ENCODE results near the gene BUB1. TPM values are rescaled to one million over a fixed set of nuclear protein-coding genes. Genes with fewer than 3 reads are reported as not detected.
"Not testable (repeated sequence)": the region's sequence is repeated elsewhere in the genome, so short reads cannot be mapped to it uniquely, and the experiment has no call there.

Gene BUB1
- total RNA-seq, 1 donor from 2014 or later, result 56.1 TPM

DNA sequence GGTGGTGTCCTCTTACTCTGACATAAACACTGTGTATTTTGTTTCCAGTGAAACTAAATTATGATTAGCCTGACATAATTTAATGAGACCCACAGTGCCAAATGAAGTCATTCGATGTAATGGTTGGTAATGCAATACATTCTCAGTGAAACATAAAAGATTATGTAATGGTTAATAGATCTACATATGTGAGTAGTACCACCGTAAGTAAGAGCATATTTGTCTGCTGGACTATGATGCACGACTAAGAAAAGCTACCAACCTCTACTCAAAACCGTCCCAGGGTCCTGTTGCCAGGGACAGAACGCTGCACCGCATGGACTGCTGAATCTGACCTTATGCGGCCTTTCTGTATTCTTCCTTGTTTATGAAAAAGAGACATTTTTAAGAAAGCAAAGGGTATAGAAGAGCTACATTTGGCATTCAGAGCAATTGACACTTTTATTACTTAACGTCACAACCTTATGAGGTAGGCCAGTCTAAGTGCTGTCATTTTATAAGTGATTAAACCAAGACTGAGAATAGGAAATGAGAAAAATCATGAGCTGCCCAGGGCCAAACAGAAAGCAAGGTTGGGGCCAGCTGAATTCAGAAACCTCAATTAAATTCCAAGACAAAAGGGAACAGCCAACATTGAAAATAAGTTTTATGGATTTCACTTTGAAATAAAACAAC lies 73.8 kb downstream of the BUB1 start:
- H3K36me3 Mint-ChIP-seq (ENCODE audit: low read depth); H3K4me3 Mint-ChIP-seq; DNase-seq (ENCODE audit: low spot score); H3K9me3 Mint-ChIP-seq; H3K27ac Mint-ChIP-seq; H3K27me3 Mint-ChIP-seq (ENCODE audit: insufficient read depth); intact Hi-C loops (cut with micrococcal nuclease); H3K4me1 Mint-ChIP-seq (ENCODE audit: low read depth): not testable (repeated sequence)

DNA sequence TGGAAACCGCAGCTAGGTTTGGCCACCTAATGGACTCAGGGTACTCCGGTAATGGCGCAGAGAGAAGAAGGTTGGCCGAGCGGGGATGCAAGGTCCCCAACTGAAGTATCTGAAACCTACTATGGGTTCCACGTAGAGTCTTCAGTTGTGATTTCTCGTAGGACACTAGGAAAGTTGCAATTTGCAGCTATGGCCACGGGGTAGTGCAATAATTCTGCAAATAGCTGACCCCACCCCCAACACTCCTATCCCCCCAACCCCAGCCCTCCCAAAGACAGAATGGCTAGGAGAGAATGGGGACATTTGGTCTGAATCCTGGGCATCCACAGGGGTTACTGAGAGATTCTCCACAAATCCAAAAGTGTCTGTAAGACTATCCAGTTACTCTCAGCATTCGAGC lies 75.7 kb downstream of the BUB1 start:
- H3K9me3 Mint-ChIP-seq; intact Hi-C loops (cut with micrococcal nuclease); H3K4me1 Mint-ChIP-seq (ENCODE audit: low read depth); DNase-seq (ENCODE audit: low spot score); H3K27me3 Mint-ChIP-seq (ENCODE audit: insufficient read depth); H3K27ac Mint-ChIP-seq; H3K4me3 Mint-ChIP-seq; H3K36me3 Mint-ChIP-seq (ENCODE audit: low read depth): not testable (repeated sequence)

DNA sequence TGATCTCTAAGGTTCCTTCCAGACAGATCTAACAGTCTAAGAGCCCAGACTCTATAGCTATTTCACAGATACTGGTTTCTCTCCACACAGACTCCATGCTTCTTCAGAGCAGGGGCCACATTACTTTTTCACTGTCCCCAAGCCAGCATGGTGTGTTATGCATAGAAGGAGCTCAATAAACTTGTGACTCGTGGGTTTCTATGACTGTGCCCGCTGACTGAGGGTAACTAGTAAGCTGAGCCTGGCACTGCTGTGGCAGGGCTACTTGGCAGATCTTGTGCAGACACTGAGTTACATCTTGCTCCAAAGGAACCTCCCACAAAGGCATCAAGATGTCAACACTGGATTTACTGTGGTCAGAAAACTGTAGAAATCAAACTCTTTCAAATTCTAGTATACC lies 85.9 kb downstream of the BUB1 start:
- H3K36me3 Mint-ChIP-seq (ENCODE audit: low read depth); intact Hi-C loops (cut with micrococcal nuclease); H3K27ac Mint-ChIP-seq: not testable (repeated sequence)

DNA sequence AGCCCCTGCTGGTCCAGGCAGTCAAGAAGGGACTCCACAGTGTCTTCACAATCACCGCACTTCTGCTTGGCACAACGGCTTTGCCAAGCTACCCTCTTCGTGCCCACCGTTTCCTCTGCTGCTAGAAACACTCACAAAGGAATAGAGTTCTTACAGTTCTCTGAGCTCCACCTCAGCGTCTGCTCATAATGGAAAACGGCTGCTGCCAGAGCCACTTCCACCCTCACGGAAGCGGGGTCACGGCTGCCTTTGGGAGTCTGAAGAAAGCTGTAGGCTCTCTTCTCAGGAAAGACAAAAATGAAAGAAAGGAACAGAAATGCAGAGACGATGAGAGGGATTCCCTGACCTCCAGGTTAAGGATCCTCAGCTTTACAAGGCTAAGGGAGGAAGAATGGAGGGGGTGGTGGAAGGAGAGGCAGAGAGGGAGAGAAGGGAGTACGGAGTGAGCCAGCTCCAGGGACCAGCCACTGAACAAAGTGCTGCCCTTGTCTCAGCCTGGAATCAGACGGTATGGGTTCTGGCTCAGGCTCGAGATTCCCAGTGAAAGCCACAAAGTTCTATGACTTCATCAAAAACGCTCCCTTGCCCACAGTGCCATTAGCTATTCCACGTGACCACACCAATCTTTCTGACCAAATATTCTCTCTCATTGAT lies 88.1 kb downstream of the BUB1 start:
- H3K9me3 Mint-ChIP-seq; DNase-seq (ENCODE audit: low spot score); H3K27me3 Mint-ChIP-seq (ENCODE audit: insufficient read depth); H3K4me3 Mint-ChIP-seq; intact Hi-C loops (cut with micrococcal nuclease); H3K27ac Mint-ChIP-seq; H3K4me1 Mint-ChIP-seq (ENCODE audit: low read depth); H3K36me3 Mint-ChIP-seq (ENCODE audit: low read depth): not testable (repeated sequence)

More for the DNA sequence above, 85.9 kb downstream of the BUB1 start:
- H3K27me3 Mint-ChIP-seq (ENCODE audit: insufficient read depth); H3K4me3 Mint-ChIP-seq; DNase-seq (ENCODE audit: low spot score); H3K4me1 Mint-ChIP-seq (ENCODE audit: low read depth); H3K9me3 Mint-ChIP-seq: not testable (repeated sequence)

DNA sequence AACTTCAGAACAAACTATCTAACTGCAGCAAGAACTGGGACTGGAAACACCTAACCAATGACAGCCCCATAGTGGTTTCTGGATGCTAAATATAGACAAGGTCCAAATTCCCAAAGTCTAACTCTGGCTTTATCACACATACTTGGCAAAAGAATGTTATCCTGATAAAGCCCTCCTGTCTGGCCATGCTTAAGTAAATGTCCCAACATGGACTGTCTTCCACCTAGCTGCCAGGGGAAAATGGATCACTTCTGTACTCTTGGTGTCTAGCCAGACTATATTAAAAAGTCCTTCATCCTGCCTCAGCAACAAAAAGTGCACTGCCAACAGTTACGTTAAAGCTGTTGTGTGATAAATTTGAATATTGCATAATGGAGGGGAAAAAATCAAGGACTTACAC lies 89.3 kb downstream of the BUB1 start:
- DNase-seq (ENCODE audit: low spot score); H3K27me3 Mint-ChIP-seq (ENCODE audit: insufficient read depth); H3K36me3 Mint-ChIP-seq (ENCODE audit: low read depth); H3K27ac Mint-ChIP-seq; H3K4me1 Mint-ChIP-seq (ENCODE audit: low read depth); H3K9me3 Mint-ChIP-seq; H3K4me3 Mint-ChIP-seq; intact Hi-C loops (cut with micrococcal nuclease): not testable (repeated sequence)

Other genes starting within 250 kb of the BUB1 start
- 0.12 TPM in 1 of 2 replicates, not detected in the other for gene LIMS4, start 205.2 kb downstream of the BUB1 start, total RNA-seq
- gene RGPD6, start 100.8 kb downstream of the BUB1 start, total RNA-seq, result 17.4 and 21.7 TPM in 2 replicates
- gene ACOXL, start 54.5 kb upstream of the BUB1 start, total RNA-seq, result 0.83 and 1.1 TPM in 2 replicates